Activated T-helper 2 cell treated with anti-CD3 and anti-CD28 coated beads, Interferon-gamma antibody, Interleukin-2, Interleukin-4, amounts not matched to agents 10 μg/mL and 5 μg/mL and 100 μg/mL, durations not matched to agents 14 hours and 24 hours and 36 hours (primary cell): Measurements from ENCODE around the gene SALL4. TPM values are rescaled to one million over a fixed set of nuclear protein-coding genes. Genes with fewer than 3 reads are reported as not detected.
"Not testable (repeated sequence)": the region's sequence is repeated elsewhere in the genome, so short reads cannot be mapped to it uniquely, and the experiment has no call there.

ENCODE experiments used
- DNase-seq: peaks from one replicate; pipeline ENCODE4 v3.0.0; 2021; ENCODE audit warnings: low spot score
- H3K27ac Mint-ChIP-seq: one replicate; pipeline ENCODE4 v1.8.0; 2021; ENCODE audit warnings: mixed read lengths
- H3K27me3 Mint-ChIP-seq: one replicate; pipeline ENCODE4 v1.8.0; 2021; ENCODE audit warnings: low read depth, mixed read lengths
- H3K36me3 Mint-ChIP-seq: one replicate; pipeline ENCODE4 v1.8.0; 2021; ENCODE audit warnings: low read depth, mixed read lengths
- H3K4me1 Mint-ChIP-seq: one replicate; pipeline ENCODE4 v1.8.0; 2021; ENCODE audit warnings: low read depth, mixed read lengths
- H3K4me3 Mint-ChIP-seq: one replicate; pipeline ENCODE4 v1.8.0; 2021; ENCODE audit warnings: low read depth, mild to moderate bottlenecking, moderate library complexity, mixed read lengths
- H3K9me3 Mint-ChIP-seq: one replicate; pipeline ENCODE4 v1.8.0; 2021; ENCODE audit warnings: mixed read lengths
- intact Hi-C: fragments of 100-400 bp; cut with micrococcal nuclease; formaldehyde crosslinking; loops from one replicate; pipeline ENCODE4 v1.15.1; 2023
- total RNA-seq: library from RNA; stranded (reverse); gene quantifications from 2 replicates; pipeline ENCODE4 v1.2.3, GENCODE V29; 2022

SALL4 gene
- total RNA-seq, 1 donor from 2014 or later = 2.3 TPM

GRCh38 chr20:51769976-51770615, 32.2 kb downstream of the SALL4 start:
- peaks cover 34% of the 10 kb centered on the region for H3K27me3 Mint-ChIP-seq
- no peaks in the 10 kb centered on the region for H3K36me3 Mint-ChIP-seq
- no peak overlapping the region for H3K4me3 Mint-ChIP-seq
- intact Hi-C loops = loop anchor here (5.0 kb wide), 3 partner anchors 32 to 73 kb away; partner anchors contain the start of gene SALL4
- no peaks in the 10 kb centered on the region for H3K9me3 Mint-ChIP-seq
- H3K27ac Mint-ChIP-seq = no peak overlapping the region
- peaks cover 7% of the 10 kb centered on the region for H3K4me1 Mint-ChIP-seq
- no peak for DNase-seq

- H3K27ac Mint-ChIP-seq = peak overlapping the region; percentile 53
- DNase-seq = no peak
- intact Hi-C loops = loop anchor here (5.0 kb wide), 3 partner anchors 33 to 72 kb away; partner anchors contain the start of gene SALL4
- peaks cover 38% of the 10 kb centered on the region for H3K27me3 Mint-ChIP-seq
- H3K4me1 Mint-ChIP-seq = peaks cover 7% of the 10 kb centered on the region
- H3K4me3 Mint-ChIP-seq = peak overlapping the region; percentile 72
- H3K9me3 Mint-ChIP-seq = no peaks in the 10 kb centered on the region
- H3K36me3 Mint-ChIP-seq = no peaks in the 10 kb centered on the region
Measured at GRCh38 chr20:51768759-51769517, 33.4 kb downstream of the SALL4 start.

GRCh38 chr20:51767867-51768758, 34.2 kb downstream of the SALL4 start, which contains the start of gene ATP9A:
Gene ATP9A (minus strand): TSS chr20:51768390. CDS start chr20:51768369, 21 bp downstream.
- intact Hi-C loops = loop anchor here (1.0 to 5.0 kb wide), 4 partner anchors 34 to 71 kb away; partner anchors contain the start of gene SALL4
- Mint-ChIP-seq H3K4me3 (peak within 1 kb of the TSS; percentile 72), H3K27ac (peak within 1 kb of the TSS; percentile 53), H3K36me3 (no peaks in the 10 kb centered on the region), H3K4me1 (peaks cover 7% of the 10 kb centered on the region), H3K27me3 (peaks cover 38% of the 10 kb centered on the region), H3K9me3 (no peaks in the 10 kb centered on the region)
- no peak for DNase-seq

- Mint-ChIP-seq H3K27me3 (peaks cover 33% of the 10 kb centered on the region), H3K4me1 (peaks cover 7% of the 10 kb centered on the region), H3K4me3 (peak overlapping the region; percentile 65), H3K36me3 (no peaks in the 10 kb centered on the region), H3K27ac (no peak overlapping the region), H3K9me3 (no peaks in the 10 kb centered on the region)
- intact Hi-C loops = loop anchor here (1.0 to 5.0 kb wide), 4 partner anchors 35 to 70 kb away; partner anchors contain the start of gene SALL4
- peak; percentile 44 for DNase-seq
Measured at GRCh38 chr20:51766994-51767866, 35.1 kb downstream of the SALL4 start.

- H3K4me1 Mint-ChIP-seq, DNase-seq, H3K36me3 Mint-ChIP-seq, H3K27ac Mint-ChIP-seq, H3K9me3 Mint-ChIP-seq, H3K4me3 Mint-ChIP-seq: not testable (repeated sequence)
- peaks cover 32% of the 10 kb centered on the region for H3K27me3 Mint-ChIP-seq
- intact Hi-C loops = loop anchor here (5.0 kb wide), 3 partner anchors 33 to 68 kb away; partner anchors contain the start of gene SALL4
Measured at GRCh38 chr20:51765381-51765780, 36.9 kb downstream of the SALL4 start.

- DNase-seq = no peak
- Mint-ChIP-seq H3K27ac (no peak overlapping the region), H3K9me3 (no peaks in the 10 kb centered on the region), H3K36me3 (no peaks in the 10 kb centered on the region), H3K27me3 (peaks cover 20% of the 10 kb centered on the region), H3K4me1 (peaks cover 5% of the 10 kb centered on the region), H3K4me3 (no peak overlapping the region)
- intact Hi-C loops = no loop called here
Measured at GRCh38 chr20:51763965-51764602, 38.2 kb downstream of the SALL4 start.

GRCh38 chr20:51760905-51761546, 41.3 kb downstream of the SALL4 start:
- Mint-ChIP-seq H3K9me3 (no peaks in the 10 kb centered on the region), H3K27ac (no peak overlapping the region), H3K4me3 (no peak overlapping the region), H3K27me3 (peaks cover 6% of the 10 kb centered on the region), H3K4me1 (peaks cover 2% of the 10 kb centered on the region), H3K36me3 (no peaks in the 10 kb centered on the region)
- DNase-seq = no peak
- intact Hi-C loops = no loop called here

- H3K4me1 Mint-ChIP-seq = peaks cover 2% of the 10 kb centered on the region
- intact Hi-C loops = no loop called here
- H3K9me3 Mint-ChIP-seq = no peaks in the 10 kb centered on the region
- no peaks in the 10 kb centered on the region for H3K36me3 Mint-ChIP-seq
- DNase-seq = no peak
- no peak overlapping the region for H3K27ac Mint-ChIP-seq
- peaks cover 2% of the 10 kb centered on the region for H3K27me3 Mint-ChIP-seq
- H3K4me3 Mint-ChIP-seq = no peak overlapping the region
Measured at GRCh38 chr20:51759769-51760510, 42.4 kb downstream of the SALL4 start.

GRCh38 chr20:51758978-51759544, 43.3 kb downstream of the SALL4 start:
- intact Hi-C loops = no loop called here
- peaks cover 2% of the 10 kb centered on the region for H3K4me1 Mint-ChIP-seq
- no peak for DNase-seq
- no peaks in the 10 kb centered on the region for H3K36me3 Mint-ChIP-seq
- no peak overlapping the region for H3K4me3 Mint-ChIP-seq
- H3K27me3 Mint-ChIP-seq = no peaks in the 10 kb centered on the region
- no peaks in the 10 kb centered on the region for H3K9me3 Mint-ChIP-seq
- no peak overlapping the region for H3K27ac Mint-ChIP-seq

GRCh38 chr20:51757226-51757625, 45.1 kb downstream of the SALL4 start:
- Mint-ChIP-seq H3K27me3 (no peaks in the 10 kb centered on the region), H3K36me3 (no peaks in the 10 kb centered on the region), H3K9me3 (no peaks in the 10 kb centered on the region), H3K4me1 (peaks cover 2% of the 10 kb centered on the region), H3K4me3 (no peak overlapping the region), H3K27ac (no peak overlapping the region)
- DNase-seq = no peak
- intact Hi-C loops = no loop called here
